ENCODE measurements around the gene KLKB1. TPM values are rescaled to one million over a fixed set of nuclear protein-coding genes. Genes with fewer than 3 reads are reported as not detected.

Gene KLKB1
- total and polyA plus RNA-seq, 2 donors = 0.33 to 2.3 TPM

Other genes with a start within 250 kb of the KLKB1 start
- gene TLR3, start 158.4 kb upstream of the KLKB1 start, total RNA-seq = 2.6 TPM
- 1.7 TPM for gene TLR3, start 158.4 kb upstream of the KLKB1 start, polyA plus RNA-seq
- gene FAM149A, start 122.8 kb upstream of the KLKB1 start, total RNA-seq = 3.8 TPM
- 1.9 TPM for gene FAM149A, start 122.8 kb upstream of the KLKB1 start, polyA plus RNA-seq
- gene CYP4V2, start 35.9 kb upstream of the KLKB1 start, total RNA-seq = 5.9 TPM
- gene CYP4V2, start 35.9 kb upstream of the KLKB1 start, polyA plus RNA-seq = 28.2 TPM
- not detected for gene F11, start 38.7 kb downstream of the KLKB1 start, total RNA-seq
- gene F11, start 38.7 kb downstream of the KLKB1 start, polyA plus RNA-seq = not detected

Data from thymus (tissue), 2 donors.